ENCODE measurements around the gene PPFIBP1. TPM values are rescaled to one million over a fixed set of nuclear protein-coding genes. Genes with fewer than 3 reads are reported as not detected.

The PPFIBP1 gene
- total and polyA plus RNA-seq, 2 of the 4 experiments (the other 2 are of a cell fraction), result 30.4 to 72.2 TPM

DNA sequence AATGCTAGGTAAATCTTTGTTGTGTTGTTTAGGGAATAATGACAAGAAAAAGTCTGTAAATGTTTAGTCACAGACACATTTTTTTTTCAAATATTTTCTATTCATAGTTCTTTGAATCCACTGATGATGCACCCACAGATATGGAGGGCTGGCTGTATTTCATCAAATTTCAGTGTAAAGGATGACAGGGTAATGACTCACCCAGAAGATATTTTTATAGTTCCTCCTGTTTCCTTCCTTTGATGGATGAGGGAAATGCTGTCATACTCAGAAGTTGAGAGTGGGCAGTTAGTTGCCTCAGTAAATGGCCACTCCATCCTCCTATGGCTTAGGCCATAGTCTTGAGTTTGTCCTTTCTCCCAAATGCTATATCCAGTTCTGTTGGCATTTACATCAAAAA, 95.3 kb downstream of the PPFIBP1 start:
- peak overlapping the region; percentile 65; the same call in 1 of the 2 replicates for H2AK5ac ChIP-seq (ENCODE audit: low read depth, low read length)
- H4K20me1 ChIP-seq (ENCODE audit: insufficient read depth, low read length), result 0 out of 2 replicates have a peak, but pooled peaks cover 4% of the 10 kb centered on the region
- peaks cover 25% of the 10 kb centered on the region for H3K9me1 ChIP-seq (ENCODE audit: insufficient read depth, low read length)
- DNase-seq, result peak; percentile 90
- no peak overlapping the region for H3K27ac ChIP-seq (ENCODE audit: insufficient read depth, low read length)
- H3K27me3 ChIP-seq (ENCODE audit: control insufficient read depth, insufficient read depth, low read length), result no peaks in the 10 kb centered on the region
- H2AFZ ChIP-seq (replicated peaks; ENCODE audit: low read length, poor library complexity), result no peak overlapping the region
- H3K79me1 ChIP-seq (ENCODE audit: low read depth in 1 of 2, low read length in 2 of 2), result peaks cover 39 to 73% of the 10 kb centered on the region in 2 experiments
- no peak overlapping the region for H3K18ac ChIP-seq (ENCODE audit: low read depth, low read length)
- dilution Hi-C loops (cut with HindIII; ENCODE audit: low sequenced_read_pairs, unreplicated experiment), result no loop called here
- H4K8ac ChIP-seq (ENCODE audit: low read depth in 2 of 2, low read length in 2 of 2), result no peak overlapping the region; a peak in 1 of 4 replicates
- in situ Hi-C loops (cut with MboI; ENCODE audit: low sequenced_read_pairs), result no loop called here
- H3K4ac ChIP-seq (ENCODE audit: low read depth, low read length), result peak overlapping the region; percentile 58; the same call in 1 of the 2 replicates
- no peak overlapping the region for H3K23ac ChIP-seq (ENCODE audit: low read depth, low read length)
- H3K4me2 ChIP-seq (ENCODE audit: low read depth, low read length), result peak overlapping the region; percentile 59; the same call in 1 of the 2 replicates
- H3K9me3 ChIP-seq (ENCODE audit: control insufficient read depth, insufficient read depth, low read length), result no peaks in the 10 kb centered on the region
- H4K5ac ChIP-seq (ENCODE audit: low read depth, low read length), result no peak overlapping the region
- H3K9ac ChIP-seq (ENCODE audit: low read depth, low read length), result no peak overlapping the region
- no TSS peak for BruUV-seq (replicated peaks)
- peak overlapping the region; percentile 78 for H3K14ac ChIP-seq (replicated peaks; ENCODE audit: low read depth, low read length)
- H3K36me3 ChIP-seq (ENCODE audit: control insufficient read depth, insufficient read depth, low read length), result no peaks in the 10 kb centered on the region
- H2BK20ac ChIP-seq (ENCODE audit: low read depth, low read length), result peak overlapping the region; percentile 92; the same call in 1 of the 2 replicates
- intact Hi-C loops (cut with micrococcal nuclease), result loop anchor here (5.0 kb wide), 2 partner anchors 47 to 67 kb away; no protein-coding TSS in a partner anchor
- 0 out of 3 replicates have a peak overlapping the region, but pooled peaks have one; percentile 41 for H2BK15ac ChIP-seq (ENCODE audit: low read depth, low read length)
- no peak overlapping the region for H3K4me3 ChIP-seq (ENCODE audit: insufficient read depth, low read depth, low read length)
- peak; percentile 61 for ATAC-seq (ENCODE audit: low read depth)
- peak overlapping the region; percentile 66 for H2BK5ac ChIP-seq (ENCODE audit: low read depth, low read length, poor library complexity, severe bottlenecking)
- no peak for TF ChIP-seq RFX5 (IDR thresholded peaks at IDR 0.05; ENCODE audit: low read depth, low read length)
- no peak for TF ChIP-seq ELK1 (IDR thresholded peaks at IDR 0.05; ENCODE audit: borderline replicate concordance, low read depth, low read length)
- peak; percentile 35 for TF ChIP-seq RCOR1 (IDR thresholded peaks at IDR 0.05; ENCODE audit: insufficient replicate concordance, low read length)
- peak; percentile 62; the same call in 1 of the 2 replicates for TF ChIP-seq CEBPB (IDR thresholded peaks at IDR 0.05; ENCODE audit: low read depth, low read length)
- peak; percentile 74 for TF ChIP-seq FOS (IDR thresholded peaks at IDR 0.05; ENCODE audit: low read depth, low read length)
- H3K56ac ChIP-seq (ENCODE audit: extremely low read depth, insufficient read depth, low read length), result no peak overlapping the region
- H4K91ac ChIP-seq (ENCODE audit: insufficient read depth, low read depth, low read length), result no peak overlapping the region
- CTCF ChIA-PET, result no interaction called here
- H2BK120ac ChIP-seq (ENCODE audit: low read depth, low read length), result peak overlapping the region; percentile 77; the same call in 1 of the 2 replicates
- peaks cover 16% of the 10 kb centered on the region for H3K4me1 ChIP-seq (ENCODE audit: control insufficient read depth, insufficient read depth, low read length)
- no peak overlapping the region for H2AK9ac ChIP-seq (replicated peaks; ENCODE audit: low read depth, low read length, poor library complexity)
- POLR2A ChIA-PET (ENCODE audit: unreplicated experiment), result no interaction called here

All from IMR-90 (cell line).